HG02798 (cell line): ENCODE results near the gene HERC2.
A peak's percentile ranks its signal among the peaks of the same experiment; 100 is the strongest.
"Not testable (repeated sequence)": the region's sequence is repeated elsewhere in the genome, so short reads cannot be mapped to it uniquely, and the experiment has no call there.

Source experiments
- ATAC-seq: cut with Tn5 transposase; IDR thresholded peaks from one replicate; pipeline ENCODE4 v1.9.1; 2021; ENCODE audit warnings: mild to moderate bottlenecking; ENCODE audit not compliant: unreplicated experiment, poor library complexity

HERC2 gene

GRCh38 chr15:28274635-28275034 is 47.3 kb downstream of the HERC2 start:
- ATAC-seq: no peak

GRCh38 chr15:28273873-28274610 is 47.9 kb downstream of the HERC2 start:
- ATAC-seq: no peak

GRCh38 chr15:28273468-28273867 is 48.5 kb downstream of the HERC2 start:
- ATAC-seq: no peak

GRCh38 chr15:28272587-28272986 is 49.4 kb downstream of the HERC2 start:
- ATAC-seq: no peak

- ATAC-seq: no peak
Measured at GRCh38 chr15:28271697-28272260, 50.2 kb downstream of the HERC2 start.

GRCh38 chr15:28269097-28269496 is 52.9 kb downstream of the HERC2 start:
- ATAC-seq: no peak

GRCh38 chr15:28267727-28268126 is 54.3 kb downstream of the HERC2 start:
- no peak for ATAC-seq

- ATAC-seq: no peak
Measured at GRCh38 chr15:28265334-28266019, 56.5 kb downstream of the HERC2 start.

- ATAC-seq: no peak
Measured at GRCh38 chr15:28264166-28264565, 57.8 kb downstream of the HERC2 start.

- ATAC-seq: no peak
Measured at GRCh38 chr15:28262438-28262837, 59.5 kb downstream of the HERC2 start.

GRCh38 chr15:28260722-28261121 is 61.3 kb downstream of the HERC2 start:
- no peak for ATAC-seq

GRCh38 chr15:28260317-28260716 is 61.7 kb downstream of the HERC2 start:
- ATAC-seq: no peak

GRCh38 chr15:28255965-28256364 is 66.0 kb downstream of the HERC2 start:
- ATAC-seq: no peak

GRCh38 chr15:28252831-28253230 is 69.1 kb downstream of the HERC2 start:
- ATAC-seq: peak; percentile 82

- ATAC-seq: no peak
Measured at GRCh38 chr15:28246605-28247004, 75.4 kb downstream of the HERC2 start.

- ATAC-seq: no peak
Measured at GRCh38 chr15:28243901-28244300, 78.1 kb downstream of the HERC2 start.

- no peak for ATAC-seq
Measured at GRCh38 chr15:28243399-28243798, 78.6 kb downstream of the HERC2 start.

- ATAC-seq: not testable (repeated sequence)
Measured at GRCh38 chr15:28238296-28238695, 83.7 kb downstream of the HERC2 start.

GRCh38 chr15:28231743-28232142 is 90.2 kb downstream of the HERC2 start:
- ATAC-seq: not testable (repeated sequence)

GRCh38 chr15:28231336-28231735 is 90.6 kb downstream of the HERC2 start:
- not testable (repeated sequence) for ATAC-seq

GRCh38 chr15:28228990-28229640 is 92.9 kb downstream of the HERC2 start:
- not testable (repeated sequence) for ATAC-seq
